B cell (primary cell): ENCODE measurements around the gene ORC2. TPM values are rescaled to one million over a fixed set of nuclear protein-coding genes. Genes with fewer than 3 reads are reported as not detected.

Experiments
- ATAC-seq: fragments of 200-7000 bp; cut with Tn5 transposase; one replicate; pipeline ENCODE4 v1.10.0; 2021; ENCODE audit warnings: low read depth, mild to moderate bottlenecking, moderate number of reproducible peaks, moderate library complexity
- CTCF ChIA-PET: fragments of 350-600 bp; sonication (Branson Sonifier 250); formaldehyde crosslinking; loops from one replicate; lab custom pipeline; 2021; ENCODE audit warnings: antibody characterized with exemption, inconsistent platforms; lab: Charles Lee
- POLR2A ChIA-PET: fragments of 350-600 bp; sonication (Branson Sonifier 250); formaldehyde crosslinking; loops from one replicate; lab custom pipeline; 2021; ENCODE audit warnings: antibody characterized with exemption; lab: Charles Lee
- DNase-seq: peaks from one replicate; pipeline ENCODE4 v3.0.0; 2013
- H2AFZ ChIP-seq: 2 replicates; pipeline ENCODE4 v1.6.1; 2012; ENCODE audit warnings: mild to moderate bottlenecking, low read depth, low read length; ENCODE audit not compliant: insufficient read depth, poor library complexity, severe bottlenecking
- H3K27ac ChIP-seq, 2 donors: 1 replicate in 1 of 2; 2 replicates in 1 of 2; pipeline ENCODE4 v1.5.1; 2012 to 2013; ENCODE audit warnings: low read length in 2 of 2, mild to moderate bottlenecking in 2 of 2, moderate library complexity in 1 of 2
- H3K27me3 ChIP-seq, 4 experiments: fragments of 200-600 bp in 1 of 4; sonication (generic) in 1 of 4; replicated peaks in 1 of 4; 1 replicate in 2 of 4; 2 replicates in 2 of 4; pipeline versions ENCODE4 v1.6.1 to v1.7.0; 2013 to 2016; ENCODE audit warnings: low read length in 3 of 4, mild to moderate bottlenecking in 2 of 4, mixed read lengths in 1 of 4, moderate library complexity in 1 of 4; ENCODE audit not compliant: insufficient read depth in 4 of 4, control insufficient read depth in 3 of 4; ENCODE audit errors: control extremely low read depth in 1 of 4
- H3K36me3 ChIP-seq, 2 experiments: replicated peaks in 1 of 2; 1 replicate in 1 of 2; 2 replicates in 1 of 2; pipeline versions ENCODE4 v1.6.1 to v1.7.1; 2013; ENCODE audit warnings: low read length in 1 of 2; ENCODE audit not compliant: insufficient read depth in 2 of 2, control insufficient read depth in 1 of 2; ENCODE audit errors: control extremely low read depth in 1 of 2, extremely low read depth in 1 of 2
- H3K4me1 ChIP-seq, 2 donors: fragments of 200-600 bp in 1 of 2; sonication (generic) in 1 of 2; 1 replicate in 1 of 2; 2 replicates in 1 of 2; pipeline versions ENCODE4 v1.5.1 to v1.6.1; 2013 to 2017; ENCODE audit warnings: low read length in 2 of 2; ENCODE audit not compliant: control insufficient read depth in 2 of 2, insufficient read depth in 2 of 2
- H3K4me2 ChIP-seq: replicated peaks from 2 replicates; pipeline ENCODE3; 2012; ENCODE audit warnings: mild to moderate bottlenecking, low read depth, low read length; ENCODE audit not compliant: poor library complexity, severe bottlenecking
- H3K4me3 ChIP-seq, 5 experiments: fragments of 200-600 bp in 1 of 5; sonication (generic) in 1 of 5; 1 replicate in 3 of 5; 2 replicates in 2 of 5; pipeline versions ENCODE4 v1.5.1 to v1.7.0; 2011 to 2016; ENCODE audit warnings: low read length in 4 of 5, mild to moderate bottlenecking in 4 of 5, low read depth in 2 of 5, control low read depth in 1 of 5, moderate library complexity in 1 of 5; ENCODE audit not compliant: insufficient read depth in 1 of 5; ENCODE audit errors: control extremely low read depth in 1 of 5, extremely low read depth in 1 of 5
- H3K79me2 ChIP-seq: fragments of 200-600 bp; sonication (generic); one replicate; pipeline ENCODE4 v1.6.0; 2016; ENCODE audit warnings: low read length; ENCODE audit not compliant: control insufficient read depth, insufficient read depth
- H3K9ac ChIP-seq: fragments of 200-600 bp; sonication (generic); 2 replicates; pipeline ENCODE4 v1.6.1; 2017; ENCODE audit warnings: mild to moderate bottlenecking, low read length, moderate library complexity
- H3K9me3 ChIP-seq, 3 donors: one replicate each; pipeline versions ENCODE4 v1.6.1 to v1.7.1; 2013; ENCODE audit warnings: low read length in 2 of 3; ENCODE audit not compliant: control insufficient read depth in 2 of 3, insufficient read depth in 1 of 3; ENCODE audit errors: control extremely low read depth in 1 of 3
- H4K20me1 ChIP-seq: 2 replicates; pipeline ENCODE4 v1.6.0; 2012; ENCODE audit warnings: mild to moderate bottlenecking, low read length; ENCODE audit not compliant: insufficient read depth, control insufficient read depth, poor library complexity, severe bottlenecking
- H3K27ac Mint-ChIP-seq: one replicate; pipeline ENCODE4 v1.8.0; 2021; ENCODE audit warnings: mixed read lengths
- H3K27me3 Mint-ChIP-seq: one replicate; pipeline ENCODE4 v1.8.0; 2021; ENCODE audit warnings: mixed read lengths
- H3K4me1 Mint-ChIP-seq: one replicate; pipeline ENCODE4 v1.8.0; 2021; ENCODE audit warnings: mixed read lengths
- H3K4me3 Mint-ChIP-seq: one replicate; pipeline ENCODE4 v1.8.0; 2021; ENCODE audit warnings: mixed read lengths
- H3K9me3 Mint-ChIP-seq: one replicate; pipeline ENCODE4 v1.8.0; 2022; ENCODE audit warnings: mixed read lengths; ENCODE audit not compliant: insufficient read depth
- CTCF ChIP-seq: fragments of 200-600 bp; IDR thresholded peaks from one replicate; pipeline ENCODE4 v1.8.0; 2022; ENCODE audit warnings: antibody characterized with exemption, mild to moderate bottlenecking
- EZH2 ChIP-seq: IDR thresholded peaks from 2 replicates; pipeline ENCODE4 v1.6.1; 2012; ENCODE audit warnings: borderline replicate concordance, low read depth, mild to moderate bottlenecking, moderate library complexity, low read length; ENCODE audit not compliant: insufficient read depth, poor library complexity, severe bottlenecking
- WGBS: methylation state at CpG from one replicate; pipeline ENCODE4 v1.1.5; 2013; ENCODE audit warnings: missing lambda C conversion rate; ENCODE audit not compliant: insufficient coverage; 5-methylcytosine and 5-hydroxymethylcytosine counted together
- intact Hi-C: fragments of 100-400 bp; cut with micrococcal nuclease; formaldehyde crosslinking; loops from one replicate; pipeline ENCODE4 v1.10.0; 2022
- polyA plus RNA-seq: library from polyadenylated mRNA; depleted of rRNA; stranded (reverse); fragments of >200 nt; gene quantifications from 2 replicates; pipeline ENCODE4 v1.2.3, GENCODE V29; 2012
- total RNA-seq, 2 donors: library from RNA; stranded (reverse); fragments of 120-200 nt in 1 of 2; gene quantifications; 1 replicate in 1 of 2; 2 replicates in 1 of 2; pipeline versions ENCODE4 v1.2.3 to v1.2.4, GENCODE V29; 2013 to 2022

ORC2 gene
- total and polyA plus RNA-seq, 2 donors (not counting 1 experiment from before 2014, with no cell fraction given): 6.4 to 50.6 TPM

GRCh38 chr2:200873560-200873959 lies 89.9 kb downstream of the ORC2 start:
- DNase-seq: no peak
- H3K27ac Mint-ChIP-seq: no peak overlapping the region
- no peak for TF ChIP-seq EZH2
- no peak for TF ChIP-seq CTCF
- Histone ChIP-seq H3K4me1 (no peaks in the 10 kb centered on the region), H3K36me3 (peaks cover 9 to 61% of the 10 kb centered on the region in 2 experiments), H3K9ac (no peak overlapping the region), H3K4me2 (no peak overlapping the region), H4K20me1 (no peaks in the 10 kb centered on the region), H3K27ac (no peak overlapping the region), H3K9me3 (no peaks in the 10 kb centered on the region), H3K27me3 (no peaks in the 10 kb centered on the region), H2AFZ (no peak overlapping the region), H3K4me3 (no peak overlapping the region), H3K79me2 (peaks cover 6% of the 10 kb centered on the region)
- no peaks in the 10 kb centered on the region for H3K9me3 Mint-ChIP-seq
- no peaks in the 10 kb centered on the region for H3K4me1 Mint-ChIP-seq
- no peak overlapping the region for H3K4me3 Mint-ChIP-seq
- no peaks in the 10 kb centered on the region for H3K27me3 Mint-ChIP-seq
- ChIA-PET CTCF (no interaction called here), POLR2A (no interaction called here)
- intact Hi-C loops: no loop called here
- 93% methylated on average over 4 of the region's 6 CpGs for WGBS
- ATAC-seq: no peak

- peaks cover 3% of the 10 kb centered on the region for H3K79me2 ChIP-seq
- no peaks in the 10 kb centered on the region for H4K20me1 ChIP-seq
- Mint-ChIP-seq H3K27ac (no peak overlapping the region), H3K9me3 (no peaks in the 10 kb centered on the region), H3K27me3 (no peaks in the 10 kb centered on the region), H3K4me3 (no peak overlapping the region), H3K4me1 (peaks cover 6% of the 10 kb centered on the region)
- no peaks in the 10 kb centered on the region for H3K9me3 ChIP-seq
- no peak overlapping the region for H2AFZ ChIP-seq
- no peaks in the 10 kb centered on the region for H3K4me1 ChIP-seq
- H3K27me3 ChIP-seq: no peaks in the 10 kb centered on the region
- DNase-seq: no peak
- H3K36me3 ChIP-seq: peaks cover 6 to 38% of the 10 kb centered on the region in 2 experiments
- no peak overlapping the region for H3K4me3 ChIP-seq
- H3K4me2 ChIP-seq: no peak overlapping the region
- intact Hi-C loops: no loop called here
- no peak overlapping the region for H3K27ac ChIP-seq
- TF ChIP-seq EZH2: no peak
- no peak for TF ChIP-seq CTCF
- no peak for ATAC-seq
- no CpG with 5 or more reads among the region's 3 CpGs for WGBS
- POLR2A ChIA-PET: interaction anchor here (0.7 kb wide), 1 partner anchor 12 kb away, joined by 3 read pairs; no protein-coding TSS in a partner anchor
- no peak overlapping the region for H3K9ac ChIP-seq
- CTCF ChIA-PET: no interaction called here
These were observed 92.3 kb downstream of the ORC2 start for GRCh38 chr2:200871151-200871550.
